ENCODE measurements around the gene TBX19. TPM values are rescaled to one million over a fixed set of nuclear protein-coding genes. Genes with fewer than 3 reads are reported as not detected.

TBX19 gene
- polyA plus RNA-seq, 2 of the 4 experiments (the other 2 are of a cell fraction) = 0.98 to 1.7 TPM

DNA sequence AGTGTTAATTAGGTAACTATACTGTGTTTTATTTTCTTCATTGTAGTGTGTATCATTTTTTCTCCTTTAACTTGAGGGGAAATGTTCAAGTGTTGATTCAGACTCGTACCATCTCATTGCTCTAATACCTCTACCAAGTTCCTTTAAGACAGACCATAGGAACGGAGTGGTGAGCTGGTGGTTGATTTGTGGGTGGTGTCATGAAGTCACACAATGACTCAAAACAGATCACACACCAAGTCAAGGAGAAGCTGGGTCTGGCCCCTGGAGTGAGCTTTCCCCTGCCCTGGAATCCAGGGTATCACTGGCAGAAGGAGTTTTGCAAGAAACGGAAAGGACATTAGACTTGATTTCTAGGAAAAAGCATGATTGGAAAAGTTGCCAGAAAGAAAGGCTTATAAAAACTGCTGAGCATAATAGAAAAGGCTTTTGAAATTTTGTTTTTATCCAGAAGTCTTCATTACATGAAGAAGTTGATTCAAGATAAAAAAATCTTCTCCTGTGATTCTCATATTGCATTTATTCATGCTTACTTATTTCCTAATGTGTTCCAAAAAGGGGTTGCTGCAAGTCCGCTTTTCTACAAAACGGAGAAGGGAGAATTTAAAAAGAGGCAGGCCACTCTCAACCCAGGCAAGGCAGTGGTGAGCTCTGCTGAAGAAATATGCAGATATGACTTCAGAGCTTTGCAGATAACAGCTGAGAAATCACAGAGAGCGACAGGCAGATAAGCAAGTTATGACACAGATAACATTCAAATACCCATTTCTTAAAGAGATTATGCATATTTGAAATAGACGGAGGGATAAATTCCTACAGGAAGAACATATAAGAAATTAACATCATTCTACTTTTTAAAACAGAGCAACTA lies 79.7 kb downstream of the TBX19 start:
- H3K4me3 ChIP-seq = no peak overlapping the region
- 70% methylated on average over 7 of the region's 7 CpGs for WGBS (ENCODE audit: missing lambda C conversion rate)
- DNase-seq (ENCODE audit: low read depth in 1 of 2, low spot score in 1 of 2) = no peak
- H3K4me2 ChIP-seq = no peak overlapping the region
- no peak overlapping the region for H3K27ac ChIP-seq
- H3K9me3 ChIP-seq = no peaks in the 10 kb centered on the region
- TF ChIP-seq, protein P1, sequence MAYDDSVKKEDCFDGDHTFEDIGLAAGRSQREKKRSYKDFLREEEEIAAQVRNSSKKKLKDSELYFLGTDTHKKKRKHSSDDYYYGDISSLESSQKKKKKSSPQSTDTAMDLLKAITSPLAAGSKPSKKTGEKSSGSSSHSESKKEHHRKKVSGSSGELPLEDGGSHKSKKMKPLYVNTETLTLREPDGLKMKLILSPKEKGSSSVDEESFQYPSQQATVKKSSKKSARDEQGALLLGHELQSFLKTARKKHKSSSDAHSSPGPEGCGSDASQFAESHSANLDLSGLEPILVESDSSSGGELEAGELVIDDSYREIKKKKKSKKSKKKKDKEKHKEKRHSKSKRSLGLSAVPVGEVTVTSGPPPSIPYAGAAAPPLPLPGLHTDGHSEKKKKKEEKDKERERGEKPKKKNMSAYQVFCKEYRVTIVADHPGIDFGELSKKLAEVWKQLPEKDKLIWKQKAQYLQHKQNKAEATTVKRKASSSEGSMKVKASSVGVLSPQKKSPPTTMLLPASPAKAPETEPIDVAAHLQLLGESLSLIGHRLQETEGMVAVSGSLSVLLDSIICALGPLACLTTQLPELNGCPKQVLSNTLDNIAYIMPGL (CRISPR knock-in tag; IDR thresholded peaks at IDR 0.05; ENCODE audit: borderline replicate concordance) = no peak
- TF ChIP-seq EHMT2 (IDR thresholded peaks at IDR 0.05; ENCODE audit: low read depth) = no peak
- no peak for TF ChIP-seq KDM1A (IDR thresholded peaks at IDR 0.05; ENCODE audit: low read depth)
- TF ChIP-seq SMC3 (IDR thresholded peaks at IDR 0.05) = no peak
- TF ChIP-seq CHD4 (IDR thresholded peaks at IDR 0.05; ENCODE audit: borderline replicate concordance) = no peak
- no peak for TF ChIP-seq POLR2AphosphoS2 (conservative IDR thresholded peaks at IDR 0.05; ENCODE audit: low read length)
- TF ChIP-seq, protein P2, sequence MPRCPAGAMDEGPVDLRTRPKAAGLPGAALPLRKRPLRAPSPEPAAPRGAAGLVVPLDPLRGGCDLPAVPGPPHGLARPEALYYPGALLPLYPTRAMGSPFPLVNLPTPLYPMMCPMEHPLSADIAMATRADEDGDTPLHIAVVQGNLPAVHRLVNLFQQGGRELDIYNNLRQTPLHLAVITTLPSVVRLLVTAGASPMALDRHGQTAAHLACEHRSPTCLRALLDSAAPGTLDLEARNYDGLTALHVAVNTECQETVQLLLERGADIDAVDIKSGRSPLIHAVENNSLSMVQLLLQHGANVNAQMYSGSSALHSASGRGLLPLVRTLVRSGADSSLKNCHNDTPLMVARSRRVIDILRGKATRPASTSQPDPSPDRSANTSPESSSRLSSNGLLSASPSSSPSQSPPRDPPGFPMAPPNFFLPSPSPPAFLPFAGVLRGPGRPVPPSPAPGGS (IDR thresholded peaks at IDR 0.05) = no peak
- TF ChIP-seq ZSCAN20 (CRISPR knock-in tag; IDR thresholded peaks at IDR 0.05) = no peak
- no peak for TF ChIP-seq ZNF302 (CRISPR knock-in tag; IDR thresholded peaks at IDR 0.05)
- TF ChIP-seq ZC3H11A (IDR thresholded peaks at IDR 0.05) = no peak
- no peak for TF ChIP-seq TFCP2L1 (CRISPR knock-in tag; IDR thresholded peaks at IDR 0.05)
- TF ChIP-seq TP53 (CRISPR knock-in tag; IDR thresholded peaks at IDR 0.05) = no peak
- TF ChIP-seq CHD2 (IDR thresholded peaks at IDR 0.05; ENCODE audit: low read length, partially characterized antibody) = no peak
- no peak for TF ChIP-seq ESRRA (IDR thresholded peaks at IDR 0.05; ENCODE audit: borderline replicate concordance, low read length)
- TF ChIP-seq GATA3 (IDR thresholded peaks at IDR 0.05; ENCODE audit: borderline replicate concordance) = no peak
- TF ChIP-seq KDM5A (IDR thresholded peaks at IDR 0.05) = no peak
- TF ChIP-seq POLR2A (IDR thresholded peaks at IDR 0.05; ENCODE audit: low read length) = no peak
- no peak for TF ChIP-seq ZFP36 (IDR thresholded peaks at IDR 0.05; ENCODE audit: borderline replicate concordance, partially characterized antibody)
- no peak for TF ChIP-seq MAFK (IDR thresholded peaks at IDR 0.05; ENCODE audit: partially characterized antibody)
- no peaks in the 10 kb centered on the region for H3K4me1 ChIP-seq
- POLR2A ChIA-PET = no interaction called here
- FAIRE-seq = no peak
- ATAC-seq = no peak
- CTCF ChIA-PET = interaction anchor here (0.6 to 1.7 kb wide), 4 partner anchors 17 to 1092 kb away, joined by 3 to 8 read pairs (median 5); no protein-coding TSS in a partner anchor

DNA sequence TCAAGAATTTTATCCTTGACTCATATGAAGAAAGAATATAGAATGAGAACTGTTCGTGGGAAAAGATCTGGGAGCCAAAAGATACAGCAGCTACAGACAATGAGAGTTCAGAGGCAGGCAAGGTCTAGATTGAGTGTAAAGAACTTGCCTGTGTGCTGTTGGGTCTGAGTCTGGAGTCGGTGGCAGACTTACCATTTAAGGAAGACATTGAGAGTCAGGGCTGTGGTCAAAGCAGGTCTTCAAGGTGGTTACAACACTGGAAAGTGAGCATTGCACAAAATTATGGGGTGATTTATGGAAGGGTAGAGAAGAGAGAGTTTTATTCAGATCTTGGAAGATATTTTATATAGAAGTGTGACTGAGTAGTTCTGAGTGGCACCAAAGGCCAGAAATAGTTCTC lies 80.6 kb downstream of the TBX19 start:
- no peaks in the 10 kb centered on the region for H3K9me3 ChIP-seq
- no peak overlapping the region for H3K4me2 ChIP-seq
- H3K27ac ChIP-seq = no peak overlapping the region
- POLR2A ChIA-PET = no interaction called here
- H3K4me3 ChIP-seq = no peak overlapping the region
- DNase-seq (ENCODE audit: low read depth in 1 of 2, low spot score in 1 of 2) (no peak), ATAC-seq (no peak), FAIRE-seq (no peak)
- CTCF ChIA-PET = interaction anchor here (1.0 to 1.7 kb wide), 2 partner anchors 18 to 242 kb away, joined by 4 to 6 read pairs; no protein-coding TSS in a partner anchor
- 4% methylated on average over 2 of the region's 2 CpGs for WGBS (ENCODE audit: missing lambda C conversion rate)
- no peaks in the 10 kb centered on the region for H3K4me1 ChIP-seq
- TF ChIP-seq FOSL2 (IDR thresholded peaks at IDR 0.05) (no peak), FOSL2 (CRISPR knock-in tag; IDR thresholded peaks at IDR 0.05) (no peak), RARB (CRISPR knock-in tag; IDR thresholded peaks at IDR 0.05) (no peak), EP300 (IDR thresholded peaks at IDR 0.05) (no peak), NFE2L2 (conservative IDR thresholded peaks at IDR 0.05; ENCODE audit: low read length) (no peak), CBX8 (IDR thresholded peaks at IDR 0.05) (no peak), CHD4 (IDR thresholded peaks at IDR 0.05; ENCODE audit: borderline replicate concordance) (no peak), TFCP2L1 (CRISPR knock-in tag; IDR thresholded peaks at IDR 0.05) (no peak), FOXS1 (CRISPR knock-in tag; IDR thresholded peaks at IDR 0.05) (no peak), CHD2 (IDR thresholded peaks at IDR 0.05; ENCODE audit: low read length, partially characterized antibody) (no peak), HOXB5 (CRISPR knock-in tag; IDR thresholded peaks at IDR 0.05) (no peak), NR3C1 (IDR thresholded peaks at IDR 0.05) (no peak), TP53 (CRISPR knock-in tag; IDR thresholded peaks at IDR 0.05) (no peak), ESRRA (IDR thresholded peaks at IDR 0.05; ENCODE audit: borderline replicate concordance, low read length) (no peak)
- TF ChIP-seq, protein P1 (CRISPR knock-in tag; IDR thresholded peaks at IDR 0.05; ENCODE audit: borderline replicate concordance) = no peak
- TF ChIP-seq, protein P3, sequence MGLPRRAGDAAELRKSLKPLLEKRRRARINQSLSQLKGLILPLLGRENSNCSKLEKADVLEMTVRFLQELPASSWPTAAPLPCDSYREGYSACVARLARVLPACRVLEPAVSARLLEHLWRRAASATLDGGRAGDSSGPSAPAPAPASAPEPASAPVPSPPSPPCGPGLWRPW (IDR thresholded peaks at IDR 0.05) = no peak
- TF ChIP-seq, protein P4, sequence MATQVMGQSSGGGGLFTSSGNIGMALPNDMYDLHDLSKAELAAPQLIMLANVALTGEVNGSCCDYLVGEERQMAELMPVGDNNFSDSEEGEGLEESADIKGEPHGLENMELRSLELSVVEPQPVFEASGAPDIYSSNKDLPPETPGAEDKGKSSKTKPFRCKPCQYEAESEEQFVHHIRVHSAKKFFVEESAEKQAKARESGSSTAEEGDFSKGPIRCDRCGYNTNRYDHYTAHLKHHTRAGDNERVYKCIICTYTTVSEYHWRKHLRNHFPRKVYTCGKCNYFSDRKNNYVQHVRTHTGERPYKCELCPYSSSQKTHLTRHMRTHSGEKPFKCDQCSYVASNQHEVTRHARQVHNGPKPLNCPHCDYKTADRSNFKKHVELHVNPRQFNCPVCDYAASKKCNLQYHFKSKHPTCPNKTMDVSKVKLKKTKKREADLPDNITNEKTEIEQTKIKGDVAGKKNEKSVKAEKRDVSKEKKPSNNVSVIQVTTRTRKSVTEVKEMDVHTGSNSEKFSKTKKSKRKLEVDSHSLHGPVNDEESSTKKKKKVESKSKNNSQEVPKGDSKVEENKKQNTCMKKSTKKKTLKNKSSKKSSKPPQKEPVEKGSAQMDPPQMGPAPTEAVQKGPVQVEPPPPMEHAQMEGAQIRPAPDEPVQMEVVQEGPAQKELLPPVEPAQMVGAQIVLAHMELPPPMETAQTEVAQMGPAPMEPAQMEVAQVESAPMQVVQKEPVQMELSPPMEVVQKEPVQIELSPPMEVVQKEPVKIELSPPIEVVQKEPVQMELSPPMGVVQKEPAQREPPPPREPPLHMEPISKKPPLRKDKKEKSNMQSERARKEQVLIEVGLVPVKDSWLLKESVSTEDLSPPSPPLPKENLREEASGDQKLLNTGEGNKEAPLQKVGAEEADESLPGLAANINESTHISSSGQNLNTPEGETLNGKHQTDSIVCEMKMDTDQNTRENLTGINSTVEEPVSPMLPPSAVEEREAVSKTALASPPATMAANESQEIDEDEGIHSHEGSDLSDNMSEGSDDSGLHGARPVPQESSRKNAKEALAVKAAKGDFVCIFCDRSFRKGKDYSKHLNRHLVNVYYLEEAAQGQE (IDR thresholded peaks at IDR 0.05) = no peak
